Mesothelial cell of epicardium (in vitro differentiated cells): ENCODE measurements around the gene KCNJ3. TPM values are rescaled to one million over a fixed set of nuclear protein-coding genes. Genes with fewer than 3 reads are reported as not detected.

Experiments used
- DNase-seq, 2 experiments: peaks; one replicate each; pipeline ENCODE4 v3.0.0; 2021; ENCODE audit warnings: low spot score in 2 of 2; ENCODE audit not compliant: unreplicated experiment in 2 of 2
- H3K27ac Mint-ChIP-seq: 2 replicates; pipeline ENCODE4 v1.8.0; 2021; ENCODE audit warnings: mixed read lengths
- H3K27me3 Mint-ChIP-seq: 2 replicates; pipeline ENCODE4 v1.8.0; 2021; ENCODE audit warnings: low read depth, mixed read lengths
- H3K36me3 Mint-ChIP-seq: 2 replicates; pipeline ENCODE4 v1.8.0; 2021; ENCODE audit warnings: mixed read lengths
- H3K4me1 Mint-ChIP-seq: 2 replicates; pipeline ENCODE4 v1.8.0; 2021; ENCODE audit warnings: mixed read lengths
- H3K4me3 Mint-ChIP-seq: 2 replicates; pipeline ENCODE4 v1.8.0; 2021; ENCODE audit warnings: mild to moderate bottlenecking, moderate library complexity, mixed read lengths
- H3K9me3 Mint-ChIP-seq: 2 replicates; pipeline ENCODE4 v1.8.0; 2021; ENCODE audit warnings: mixed read lengths
- total RNA-seq: library from RNA; stranded (reverse); gene quantifications from 3 replicates; pipeline ENCODE4 v1.2.1, GENCODE V29; 2021
- TF ChIP-seq, protein P1 (sequence below): fragments of 200-600 bp; sonication (generic); IDR thresholded peaks from one replicate; pipeline ENCODE4 v1.5.0; 2021; ENCODE audit warnings: antibody characterized with exemption; ENCODE audit not compliant: unreplicated experiment

Gene KCNJ3
- total RNA-seq, 1 donor from 2014 or later: 1.4 TPM

DNA sequence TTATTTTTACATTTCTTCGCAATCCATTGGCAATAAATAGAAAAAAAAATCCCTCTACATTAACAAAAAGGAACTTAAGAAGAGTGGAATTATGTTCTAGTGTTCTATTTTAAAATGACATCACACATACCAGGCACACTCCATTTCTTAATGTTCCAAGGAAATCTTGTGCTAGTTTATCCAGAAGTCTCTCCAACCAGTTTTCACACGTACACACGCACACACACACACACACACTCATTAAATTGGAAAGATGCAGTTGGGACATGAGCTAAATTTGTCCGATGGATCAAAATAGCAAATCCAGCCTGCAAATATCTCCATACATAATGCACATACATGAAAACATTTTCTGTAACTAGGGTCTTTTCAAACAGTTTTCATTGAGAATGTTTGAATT, 78.3 kb downstream of the KCNJ3 start:
- no peak overlapping the region for H3K27ac Mint-ChIP-seq
- TF ChIP-seq, protein P1, sequence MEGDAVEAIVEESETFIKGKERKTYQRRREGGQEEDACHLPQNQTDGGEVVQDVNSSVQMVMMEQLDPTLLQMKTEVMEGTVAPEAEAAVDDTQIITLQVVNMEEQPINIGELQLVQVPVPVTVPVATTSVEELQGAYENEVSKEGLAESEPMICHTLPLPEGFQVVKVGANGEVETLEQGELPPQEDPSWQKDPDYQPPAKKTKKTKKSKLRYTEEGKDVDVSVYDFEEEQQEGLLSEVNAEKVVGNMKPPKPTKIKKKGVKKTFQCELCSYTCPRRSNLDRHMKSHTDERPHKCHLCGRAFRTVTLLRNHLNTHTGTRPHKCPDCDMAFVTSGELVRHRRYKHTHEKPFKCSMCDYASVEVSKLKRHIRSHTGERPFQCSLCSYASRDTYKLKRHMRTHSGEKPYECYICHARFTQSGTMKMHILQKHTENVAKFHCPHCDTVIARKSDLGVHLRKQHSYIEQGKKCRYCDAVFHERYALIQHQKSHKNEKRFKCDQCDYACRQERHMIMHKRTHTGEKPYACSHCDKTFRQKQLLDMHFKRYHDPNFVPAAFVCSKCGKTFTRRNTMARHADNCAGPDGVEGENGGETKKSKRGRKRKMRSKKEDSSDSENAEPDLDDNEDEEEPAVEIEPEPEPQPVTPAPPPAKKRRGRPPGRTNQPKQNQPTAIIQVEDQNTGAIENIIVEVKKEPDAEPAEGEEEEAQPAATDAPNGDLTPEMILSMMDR: no peak
- no peak for DNase-seq
- no peak overlapping the region for H3K4me3 Mint-ChIP-seq
- H3K36me3 Mint-ChIP-seq: no peaks in the 10 kb centered on the region
- H3K9me3 Mint-ChIP-seq: no peaks in the 10 kb centered on the region
- no peaks in the 10 kb centered on the region for H3K4me1 Mint-ChIP-seq
- no peaks in the 10 kb centered on the region for H3K27me3 Mint-ChIP-seq

DNA sequence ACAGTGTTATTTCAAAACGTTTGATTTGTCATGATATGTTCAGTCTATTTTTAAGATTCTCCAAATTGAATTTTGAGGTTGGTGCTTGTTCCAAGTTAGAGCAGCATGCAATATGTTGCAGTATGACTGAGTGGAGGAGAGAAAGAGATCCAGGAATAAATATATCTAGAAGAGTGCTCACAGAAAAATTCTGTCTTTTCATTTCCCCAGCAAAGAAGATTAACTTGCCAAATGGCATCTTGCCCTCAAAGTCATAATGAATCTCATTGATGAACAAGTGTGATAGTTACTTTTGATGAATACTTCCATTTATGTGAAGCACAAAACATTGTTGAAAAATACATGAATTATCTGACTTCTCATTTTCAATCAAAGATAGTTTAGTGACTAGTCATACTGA, 95.9 kb downstream of the KCNJ3 start:
- H3K4me1 Mint-ChIP-seq: no peaks in the 10 kb centered on the region

DNA sequence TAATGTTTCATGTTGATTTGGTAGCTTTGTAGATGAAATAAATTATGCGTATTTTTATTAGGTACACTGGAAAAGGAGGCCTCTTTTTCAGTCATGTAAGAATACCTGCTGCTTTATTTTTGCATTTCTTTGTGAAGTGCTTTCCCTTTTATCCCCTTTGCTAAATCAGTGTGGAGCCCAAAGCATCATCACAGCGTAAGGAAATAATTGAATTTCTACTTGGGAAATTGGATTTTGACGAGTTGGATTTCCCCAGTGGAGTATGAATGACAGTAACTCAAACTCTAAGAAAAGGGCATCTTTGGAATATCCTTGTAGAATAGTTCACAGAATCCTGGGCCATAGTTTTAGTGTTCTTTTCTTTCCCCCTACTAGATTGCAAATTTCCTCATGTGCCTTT, 97.2 kb downstream of the KCNJ3 start:
- Mint-ChIP-seq H3K4me1 (no peaks in the 10 kb centered on the region), H3K27ac (no peak overlapping the region), H3K4me3 (no peak overlapping the region), H3K9me3 (no peaks in the 10 kb centered on the region), H3K36me3 (no peaks in the 10 kb centered on the region), H3K27me3 (no peaks in the 10 kb centered on the region)
- no peak for DNase-seq
- TF ChIP-seq, protein P1: no peak

More for the DNA sequence above, 95.9 kb downstream of the KCNJ3 start:
- TF ChIP-seq, protein P1: no peak
- DNase-seq: no peak
- Mint-ChIP-seq H3K27ac (no peak overlapping the region), H3K4me3 (no peak overlapping the region), H3K27me3 (no peaks in the 10 kb centered on the region), H3K36me3 (no peaks in the 10 kb centered on the region), H3K9me3 (no peaks in the 10 kb centered on the region)

DNA sequence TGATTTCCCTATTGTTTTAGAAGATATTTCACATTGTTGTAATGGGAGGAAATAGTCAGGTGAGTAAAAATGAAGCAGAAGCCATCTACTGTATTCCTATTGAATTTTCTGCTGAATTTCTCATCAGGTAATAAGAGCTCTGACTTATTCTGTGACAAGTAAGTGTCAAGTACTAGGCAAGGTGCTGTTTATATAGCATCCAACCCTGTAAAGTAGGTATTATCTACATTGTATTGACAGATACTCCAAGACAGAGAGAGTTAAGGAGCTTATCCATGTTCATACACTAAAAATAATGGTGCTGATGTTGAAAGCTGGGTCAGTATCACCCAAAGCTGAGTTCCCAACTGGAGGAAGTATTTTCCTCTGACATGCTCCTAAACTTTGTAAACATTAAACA, 106.0 kb downstream of the KCNJ3 start:
- Mint-ChIP-seq H3K9me3 (peaks cover 9% of the 10 kb centered on the region), H3K36me3 (no peaks in the 10 kb centered on the region), H3K27ac (no peak overlapping the region), H3K4me1 (no peaks in the 10 kb centered on the region), H3K4me3 (no peak overlapping the region), H3K27me3 (no peaks in the 10 kb centered on the region)
- no peak for DNase-seq
- TF ChIP-seq, protein P1: no peak

DNA sequence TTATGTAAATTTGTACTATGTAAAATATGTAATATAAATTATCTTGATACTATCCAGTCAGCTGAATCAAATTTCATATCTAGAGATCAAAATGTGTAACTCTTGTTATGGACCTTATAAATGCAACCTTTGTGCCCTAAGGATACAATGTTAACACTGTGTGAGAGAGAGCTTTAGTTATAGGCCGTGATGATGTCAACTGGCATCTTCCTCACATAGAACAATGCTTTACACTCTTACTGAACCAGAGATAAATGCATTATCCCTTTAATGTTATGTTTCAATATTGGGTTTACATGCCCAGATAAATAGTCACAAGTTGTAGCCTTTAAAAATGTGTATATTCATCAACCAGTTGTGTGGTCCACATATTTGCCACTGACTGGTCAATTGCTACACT, 115.1 kb downstream of the KCNJ3 start:
- no peaks in the 10 kb centered on the region for H3K36me3 Mint-ChIP-seq
- no peaks in the 10 kb centered on the region for H3K27me3 Mint-ChIP-seq
- DNase-seq: no peak
- H3K4me3 Mint-ChIP-seq: no peak overlapping the region
- no peaks in the 10 kb centered on the region for H3K9me3 Mint-ChIP-seq
- TF ChIP-seq, protein P1: no peak
- H3K27ac Mint-ChIP-seq: no peak overlapping the region
- peaks cover 17% of the 10 kb centered on the region for H3K4me1 Mint-ChIP-seq

DNA sequence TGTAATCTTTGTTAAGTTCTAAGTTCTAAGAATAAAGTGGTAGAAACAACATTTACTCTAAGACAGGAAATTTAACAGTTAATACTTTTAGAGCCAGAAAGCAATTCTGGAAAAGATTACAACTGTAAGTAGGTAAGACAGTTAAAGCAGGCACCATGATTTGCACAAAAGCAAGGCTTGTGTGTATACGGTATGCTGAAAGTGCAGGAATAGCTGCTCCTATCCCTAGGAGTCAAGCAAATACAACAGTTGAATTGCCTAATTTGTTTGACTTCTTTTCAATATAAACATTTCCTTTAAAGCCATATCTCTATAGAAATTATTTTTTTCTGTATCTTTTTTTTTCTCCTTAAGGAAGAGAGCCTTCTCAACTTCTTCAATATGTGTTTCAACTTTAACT, 116.4 kb downstream of the KCNJ3 start:
- Mint-ChIP-seq H3K27ac (no peak overlapping the region), H3K9me3 (no peaks in the 10 kb centered on the region), H3K36me3 (no peaks in the 10 kb centered on the region), H3K27me3 (no peaks in the 10 kb centered on the region), H3K4me1 (peaks cover 17% of the 10 kb centered on the region), H3K4me3 (no peak overlapping the region)
- TF ChIP-seq, protein P1: no peak
- DNase-seq: no peak
